NT2/D1 (cell line): Measurements from ENCODE around the gene SLC22A5.

Source experiments
- DNase-seq: peaks from one replicate; pipeline ENCODE4 v3.0.0-alpha.2; 2011; ENCODE audit warnings: low read depth, low spot score
- H3K27me3 ChIP-seq: 2 replicates; pipeline ENCODE4 v1.6.0; 2011; ENCODE audit warnings: mild to moderate bottlenecking; ENCODE audit not compliant: insufficient read length, insufficient read depth
- H3K36me3 ChIP-seq: 2 replicates; pipeline ENCODE4 v1.6.1; 2011; ENCODE audit warnings: mild to moderate bottlenecking, low read length, mixed read lengths; ENCODE audit not compliant: insufficient read depth, insufficient read length
- H3K4me1 ChIP-seq: 2 replicates; pipeline ENCODE4 v1.5.1; 2011; ENCODE audit not compliant: insufficient read depth, insufficient read length
- H3K4me3 ChIP-seq: 2 replicates; pipeline ENCODE4 v1.5.1; 2011; ENCODE audit warnings: low read depth; ENCODE audit not compliant: insufficient read length
- H3K9ac ChIP-seq: 2 replicates; pipeline ENCODE4 v1.6.0; 2011; ENCODE audit warnings: low read depth; ENCODE audit not compliant: insufficient read length
- H3K9me3 ChIP-seq: 2 replicates; pipeline ENCODE4 v1.5.1; 2011; ENCODE audit warnings: mild to moderate bottlenecking, low read length; ENCODE audit not compliant: insufficient read depth
- SUZ12 ChIP-seq: IDR thresholded peaks from 2 replicates; pipeline ENCODE4 v1.6.1; 2011; ENCODE audit not compliant: insufficient read length, insufficient read depth; ENCODE audit errors: extremely low read depth
- YY1 ChIP-seq: IDR thresholded peaks from 2 replicates; pipeline ENCODE4 v1.6.1; 2011; ENCODE audit not compliant: insufficient read length, insufficient read depth
- ZNF274 ChIP-seq: IDR thresholded peaks from 2 replicates; pipeline ENCODE4 v1.6.1; 2011; ENCODE audit warnings: mild to moderate bottlenecking, low read depth, low read length

SLC22A5 gene

DNA sequence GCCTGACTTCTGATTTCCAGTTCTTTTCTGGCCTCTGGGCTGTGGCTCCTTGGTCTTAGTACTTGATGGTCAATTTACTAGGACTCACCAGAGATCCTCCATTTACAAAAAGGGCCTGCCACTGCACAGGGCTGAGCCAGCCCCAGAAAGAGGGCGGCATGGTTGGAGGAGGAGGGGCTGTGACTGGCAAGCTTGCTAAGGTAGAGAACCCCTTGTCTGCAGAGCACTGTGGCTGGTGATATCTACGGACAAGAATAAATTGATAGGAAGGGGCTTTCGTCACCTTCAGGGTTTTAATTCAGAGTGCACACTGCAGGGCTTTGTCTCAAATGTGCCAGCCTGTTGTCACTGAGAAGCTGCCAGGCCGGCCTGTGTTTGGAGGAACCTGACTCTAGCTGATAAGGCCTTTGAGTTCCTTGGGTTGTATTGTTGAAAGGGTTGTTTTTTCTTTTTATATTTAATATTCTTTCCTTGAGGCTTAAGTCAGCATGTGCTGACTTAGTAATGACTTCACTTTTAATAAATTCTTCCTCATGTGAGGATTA, 15.1 kb downstream of the SLC22A5 start:
- H3K9ac ChIP-seq = no peak overlapping the region

DNA sequence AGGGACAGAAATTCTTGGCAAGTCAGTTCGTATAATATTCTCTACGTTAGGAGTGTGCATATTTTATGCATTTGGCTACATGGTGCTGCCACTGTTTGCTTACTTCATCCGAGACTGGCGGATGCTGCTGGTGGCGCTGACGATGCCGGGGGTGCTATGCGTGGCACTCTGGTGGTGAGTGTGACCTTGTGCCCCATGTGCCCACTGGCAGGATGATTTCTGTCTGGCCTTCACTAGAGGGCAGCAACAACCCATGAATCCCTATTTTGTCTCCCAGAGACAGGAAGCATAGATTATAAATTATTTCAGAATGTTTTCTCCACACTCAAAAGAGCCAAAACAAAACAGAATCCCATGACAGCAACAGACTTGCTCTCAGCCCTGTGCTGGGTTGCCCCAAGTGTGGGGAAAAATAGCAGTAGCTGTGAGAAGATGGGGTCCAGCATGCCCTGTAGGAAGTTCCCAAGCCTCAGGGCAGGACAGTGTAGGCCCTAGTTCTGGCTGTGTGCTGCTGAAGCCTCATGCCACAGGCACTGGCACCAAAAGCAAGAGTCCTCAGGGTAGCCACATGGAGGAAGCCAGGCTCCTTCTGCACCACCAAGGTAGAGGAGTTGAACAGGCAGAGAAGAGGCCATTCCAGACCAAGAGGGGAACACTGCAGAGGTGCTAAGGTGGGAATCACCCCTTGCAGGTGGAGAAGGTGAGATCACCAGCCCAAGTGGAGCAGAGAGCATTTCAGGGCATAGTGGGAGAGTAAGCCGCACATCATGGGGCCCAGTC, 16.0 kb downstream of the SLC22A5 start:
- Histone ChIP-seq H3K4me1 (peaks cover 9% of the 10 kb centered on the region), H3K9ac (no peak overlapping the region), H3K27me3 (no peaks in the 10 kb centered on the region), H3K36me3 (no peaks in the 10 kb centered on the region), H3K9me3 (no peaks in the 10 kb centered on the region), H3K4me3 (no peak overlapping the region)
- DNase-seq = no peak
- TF ChIP-seq ZNF274 (no peak), SUZ12 (no peak), YY1 (no peak)

More for the DNA sequence above, 15.1 kb downstream of the SLC22A5 start:
- TF ChIP-seq YY1 (no peak), ZNF274 (no peak), SUZ12 (no peak)
- Histone ChIP-seq H3K9me3 (no peaks in the 10 kb centered on the region), H3K36me3 (no peaks in the 10 kb centered on the region), H3K4me3 (no peak overlapping the region), H3K4me1 (peaks cover 9% of the 10 kb centered on the region), H3K27me3 (no peaks in the 10 kb centered on the region)
- no peak for DNase-seq

DNA sequence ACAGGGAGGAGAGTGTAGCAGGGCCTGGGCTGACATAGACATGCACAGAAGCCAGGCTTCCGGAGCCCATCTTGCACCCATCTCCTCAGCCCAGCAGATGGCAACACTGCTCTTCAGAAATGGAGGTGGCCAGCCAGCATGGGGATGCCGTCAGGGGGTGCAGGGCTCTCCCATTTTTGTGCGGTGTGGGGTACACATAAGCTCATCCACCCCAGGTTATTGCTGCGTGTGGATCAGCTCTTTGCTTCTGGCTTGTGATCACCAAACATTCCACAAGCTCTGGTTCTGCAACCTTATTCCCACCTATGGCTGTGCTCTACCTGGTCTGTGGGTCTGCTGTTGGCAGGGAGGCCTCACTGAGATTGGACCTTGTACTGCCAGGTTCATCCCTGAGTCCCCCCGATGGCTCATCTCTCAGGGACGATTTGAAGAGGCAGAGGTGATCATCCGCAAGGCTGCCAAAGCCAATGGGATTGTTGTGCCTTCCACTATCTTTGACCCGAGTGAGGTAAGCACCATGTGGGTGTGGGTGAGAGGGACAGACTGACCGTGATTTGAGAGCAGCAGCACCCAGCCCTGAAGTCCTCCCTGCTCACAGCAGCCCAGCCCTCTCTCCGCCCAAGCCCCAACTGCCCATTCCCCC, 17.3 kb downstream of the SLC22A5 start:
- no peak for DNase-seq
- Histone ChIP-seq H3K4me3 (no peak overlapping the region), H3K9me3 (no peaks in the 10 kb centered on the region), H3K36me3 (no peaks in the 10 kb centered on the region), H3K9ac (no peak overlapping the region), H3K27me3 (no peaks in the 10 kb centered on the region), H3K4me1 (peaks cover 9% of the 10 kb centered on the region)
- TF ChIP-seq SUZ12 = no peak
- TF ChIP-seq ZNF274 = no peak
- TF ChIP-seq YY1 = no peak

DNA sequence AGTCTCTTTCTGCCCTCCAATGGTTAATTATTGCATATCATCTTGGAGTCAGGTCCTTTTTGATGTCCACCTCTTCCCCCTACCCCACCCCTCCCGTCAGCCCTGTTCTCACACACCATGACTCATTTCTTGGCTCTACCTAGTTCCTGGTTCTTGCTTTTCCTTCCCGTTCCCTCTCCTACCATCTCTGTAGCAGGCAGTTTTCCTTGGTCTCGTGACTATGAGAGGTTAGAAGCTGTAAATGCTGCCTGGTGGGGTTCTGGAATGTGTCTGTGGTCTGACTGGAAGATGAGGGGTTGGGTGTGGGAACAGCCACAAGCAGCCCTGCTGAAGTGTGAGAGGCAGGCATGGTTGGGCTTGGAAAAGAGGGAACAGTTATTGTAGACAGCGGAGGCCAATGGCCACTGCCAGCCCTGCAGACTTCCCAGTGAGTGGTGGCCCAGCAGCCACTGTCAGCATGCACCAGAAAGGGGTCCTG, 18.2 kb downstream of the SLC22A5 start:
- no peaks in the 10 kb centered on the region for H3K36me3 ChIP-seq
- H3K4me1 ChIP-seq = peaks cover 9% of the 10 kb centered on the region
- no peak overlapping the region for H3K4me3 ChIP-seq

DNA sequence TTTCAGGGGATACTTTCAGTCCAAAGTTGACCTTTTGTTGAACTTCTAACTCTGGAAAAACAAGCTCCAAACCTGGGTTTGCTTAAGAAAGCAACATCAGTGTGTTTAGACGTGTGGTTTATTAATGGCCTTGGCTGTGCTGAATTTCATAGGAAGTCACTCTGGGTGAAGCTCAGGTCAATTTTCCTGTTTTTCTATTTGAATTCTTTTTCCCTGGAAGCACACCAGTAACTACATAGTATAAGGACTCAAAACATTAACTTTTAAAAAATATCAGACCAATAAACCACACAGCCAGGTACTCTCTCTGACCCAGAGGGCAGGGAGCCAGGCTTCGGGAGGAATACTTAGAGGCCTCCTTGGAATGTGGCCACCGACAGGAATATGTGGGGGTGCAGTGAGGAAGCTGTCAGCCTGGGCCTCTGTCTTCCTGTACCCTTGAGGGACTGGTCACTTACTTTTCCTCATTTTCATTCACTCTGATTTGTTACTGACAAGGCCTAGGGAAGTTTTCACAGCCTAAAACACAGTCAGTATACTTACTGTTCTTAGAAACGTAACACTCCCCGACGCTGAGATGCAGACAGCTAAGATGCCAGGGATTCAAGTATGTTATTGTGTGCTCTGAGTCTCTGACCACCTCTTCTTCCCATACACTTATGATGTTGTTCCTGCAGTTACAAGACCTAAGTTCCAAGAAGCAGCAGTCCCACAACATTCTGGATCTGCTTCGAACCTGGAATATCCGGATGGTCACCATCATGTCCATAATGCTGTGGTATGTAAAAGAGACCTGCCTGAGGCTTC, 18.9 kb downstream of the SLC22A5 start:
- no peak overlapping the region for H3K9ac ChIP-seq
- peaks cover 1% of the 10 kb centered on the region for H3K36me3 ChIP-seq
- H3K4me1 ChIP-seq = peaks cover 9% of the 10 kb centered on the region
- no peaks in the 10 kb centered on the region for H3K9me3 ChIP-seq
- DNase-seq = no peak
- H3K4me3 ChIP-seq = no peak overlapping the region
- TF ChIP-seq YY1 (no peak), SUZ12 (no peak), ZNF274 (no peak)
- no peaks in the 10 kb centered on the region for H3K27me3 ChIP-seq

More for the DNA sequence above, 18.2 kb downstream of the SLC22A5 start:
- Histone ChIP-seq H3K27me3 (no peaks in the 10 kb centered on the region), H3K9me3 (no peaks in the 10 kb centered on the region), H3K9ac (no peak overlapping the region)
- TF ChIP-seq SUZ12 = no peak
- TF ChIP-seq ZNF274 = no peak
- TF ChIP-seq YY1 = no peak
- no peak for DNase-seq

DNA sequence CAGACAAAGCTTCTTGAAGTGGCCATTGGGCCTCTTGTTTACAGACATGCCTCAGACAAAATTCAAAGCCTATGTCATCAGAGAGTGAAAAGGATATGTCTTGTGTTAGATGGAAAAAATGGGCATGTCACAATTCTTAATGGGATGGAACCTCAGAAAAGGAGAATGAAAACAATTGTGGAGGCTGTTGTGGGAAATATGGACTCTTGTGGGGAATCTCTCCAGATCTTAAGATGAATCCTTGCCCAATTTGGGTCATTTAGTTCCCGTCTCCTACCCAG, 19.5 kb downstream of the SLC22A5 start:
- H3K4me1 ChIP-seq = peaks cover 9% of the 10 kb centered on the region
- no peak overlapping the region for H3K9ac ChIP-seq
- no peaks in the 10 kb centered on the region for H3K9me3 ChIP-seq
- no peak overlapping the region for H3K4me3 ChIP-seq
- no peaks in the 10 kb centered on the region for H3K27me3 ChIP-seq
- TF ChIP-seq SUZ12 = no peak
- TF ChIP-seq ZNF274 = no peak
- TF ChIP-seq YY1 = no peak
- peaks cover 4% of the 10 kb centered on the region for H3K36me3 ChIP-seq
- no peak for DNase-seq
